NCI-H1930 (cell line): Measurements from ENCODE around the gene FXYD6.
"Not testable (repeated sequence)": the region's sequence is repeated elsewhere in the genome, so short reads cannot be mapped to it uniquely, and the experiment has no call there.

ENCODE experiments used
- DNase-seq, 2 experiments: peaks; one replicate each; lab custom pipeline; 2025; lab: John Stamatoyannopoulos, UW

The FXYD6 gene

DNA sequence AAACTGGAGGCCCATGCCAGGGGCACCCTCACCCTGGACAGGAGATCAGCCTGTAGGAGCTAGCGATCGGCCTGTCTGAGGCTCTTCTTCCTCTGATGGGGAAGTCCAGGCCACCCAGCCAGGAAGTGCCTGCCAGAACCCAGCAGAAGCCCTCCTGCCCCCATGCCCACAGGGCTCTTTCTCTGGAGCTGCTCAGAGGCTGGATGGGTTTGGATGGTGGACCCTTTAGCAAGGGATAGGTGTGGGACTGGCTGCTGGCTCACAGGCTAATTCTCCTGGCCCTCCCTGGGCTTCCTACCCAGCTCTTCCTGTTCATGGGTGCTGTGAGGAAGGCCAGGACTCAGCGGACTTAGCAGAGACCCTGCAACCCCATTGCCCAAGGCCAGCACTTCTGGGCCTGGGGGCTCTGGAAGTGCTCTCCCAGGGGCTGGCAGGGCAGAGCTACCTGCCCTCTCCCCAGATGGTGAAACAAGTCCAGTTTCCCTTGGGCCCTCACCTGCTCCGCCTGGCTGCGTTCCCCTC lies 59.6 kb downstream of the FXYD6 start:
- no peak for DNase-seq

DNA sequence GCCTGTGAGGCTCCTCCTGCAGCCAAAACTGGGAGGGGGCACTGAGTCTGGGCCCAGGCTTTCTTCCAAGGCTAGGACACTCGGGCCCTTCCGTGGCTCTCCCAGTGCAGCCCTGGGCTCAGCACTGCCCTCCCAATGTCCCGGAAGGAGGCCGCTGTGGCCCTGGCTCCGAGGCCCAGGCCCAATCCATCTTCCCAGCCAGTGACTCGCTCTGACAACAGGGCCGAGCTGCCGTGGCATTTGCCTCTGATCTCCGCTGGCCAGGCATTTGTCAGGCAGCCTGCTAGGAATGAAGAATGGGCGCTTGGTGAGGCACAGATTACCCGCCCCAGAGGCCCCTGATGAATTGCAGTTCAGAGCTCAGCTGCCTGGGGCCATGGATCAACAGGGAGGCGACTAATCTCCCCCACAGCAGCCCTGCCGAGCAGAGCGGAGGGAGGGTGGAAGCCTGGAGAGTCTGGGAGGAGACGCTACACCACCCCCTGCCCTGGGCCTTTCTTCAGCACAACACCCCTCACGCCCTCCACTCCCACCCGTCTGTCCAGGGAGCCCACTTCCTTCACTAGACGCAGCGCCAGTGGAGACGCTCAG lies 60.2 kb downstream of the FXYD6 start:
- no peak for DNase-seq

DNA sequence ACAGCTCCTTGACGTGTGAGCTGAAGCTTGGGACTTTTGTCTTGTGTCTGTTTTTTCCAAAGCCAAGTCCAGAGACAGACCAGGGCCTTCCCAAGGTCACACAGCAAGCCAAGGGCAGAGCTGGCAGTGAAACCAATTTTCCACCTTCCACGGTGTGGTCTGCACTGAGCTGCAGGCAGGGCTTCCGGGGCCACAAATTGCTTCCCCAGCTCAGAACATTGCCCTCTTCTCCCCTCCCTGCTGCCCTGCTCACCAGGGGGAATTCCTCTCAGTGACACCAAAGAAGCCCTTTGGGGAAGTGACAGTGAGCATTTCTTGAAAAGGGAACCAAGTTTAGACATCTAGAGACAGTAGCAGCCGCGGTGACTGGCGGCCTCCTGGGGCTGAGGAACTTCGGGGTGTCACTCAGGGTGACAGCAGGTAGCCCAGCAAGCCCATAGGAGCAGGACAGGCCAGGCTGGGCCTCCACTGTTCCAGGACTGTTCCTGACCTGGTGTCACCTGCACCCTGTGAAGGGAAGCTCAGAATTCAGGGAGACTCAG lies 61.1 kb downstream of the FXYD6 start:
- no peak for DNase-seq

DNA sequence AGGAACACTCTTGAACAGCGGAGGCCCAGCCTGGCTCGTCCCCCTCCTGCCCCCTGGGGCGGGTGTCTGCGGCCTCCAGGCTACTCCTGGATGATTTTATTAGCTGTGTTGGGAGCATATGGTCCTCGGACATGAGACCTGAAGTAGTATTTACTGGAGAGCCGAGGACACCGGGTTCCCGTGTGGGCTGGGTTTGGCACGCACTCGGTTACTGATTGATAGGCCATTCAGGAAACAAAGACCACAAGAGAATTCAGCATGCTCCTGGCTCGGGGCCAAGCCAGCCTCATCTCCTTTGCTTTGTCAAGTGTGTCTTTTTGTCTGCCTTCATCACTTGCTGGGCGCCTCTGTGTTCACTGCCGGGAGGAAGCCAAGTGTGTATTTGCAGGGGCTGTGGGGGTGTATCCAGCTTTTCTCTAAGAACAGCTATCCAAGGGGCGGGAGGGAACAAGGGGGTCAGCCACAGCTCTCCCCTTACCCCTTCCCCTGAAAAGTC lies 61.6 kb downstream of the FXYD6 start:
- no peak for DNase-seq

DNA sequence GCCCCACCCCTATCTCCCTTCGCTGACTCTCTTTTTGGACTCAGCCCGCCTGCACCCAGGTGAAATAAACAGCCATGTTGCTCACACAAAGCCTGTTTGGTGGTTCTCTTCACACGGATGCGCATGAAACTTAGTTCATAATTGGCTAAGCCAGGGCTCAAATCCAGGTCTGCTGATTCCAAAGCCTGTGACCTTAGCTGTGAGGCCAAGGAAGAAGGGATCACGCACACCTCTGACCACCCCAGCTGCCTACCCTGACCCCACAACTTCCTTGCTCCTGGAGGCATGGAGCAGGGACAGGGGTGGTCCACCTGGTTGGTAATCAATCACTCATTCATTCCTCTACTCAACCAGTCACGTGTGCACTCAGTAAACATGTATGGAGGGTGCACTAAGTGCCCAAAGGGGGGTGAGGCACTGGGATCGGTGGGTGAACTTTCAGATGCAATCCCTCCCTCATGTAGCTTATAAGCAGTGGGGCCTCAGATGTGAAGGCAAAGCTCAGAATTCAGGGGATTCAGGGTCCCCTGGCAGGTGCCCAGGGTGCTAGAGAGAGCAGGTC lies 62.2 kb downstream of the FXYD6 start:
- DNase-seq: no peak

DNA sequence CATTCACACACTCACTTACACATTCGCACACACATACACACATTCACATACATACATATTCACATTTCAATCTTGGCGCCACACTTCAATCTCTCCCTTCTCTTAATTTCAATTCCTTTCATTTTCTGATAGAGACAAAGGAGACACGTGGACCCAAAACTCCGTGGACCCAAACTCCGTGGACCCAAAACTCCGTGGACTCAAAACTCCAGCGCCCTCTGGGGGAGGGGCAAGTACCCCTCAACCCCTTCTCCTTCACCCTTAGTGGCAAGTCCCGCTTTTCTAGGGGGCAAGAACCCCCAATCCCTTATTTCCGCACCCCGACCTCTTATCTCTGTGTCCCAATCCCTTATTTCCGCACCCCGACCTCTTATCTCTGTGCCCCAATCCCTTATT lies 66.4 kb downstream of the FXYD6 start:
- DNase-seq: not testable (repeated sequence)

DNA sequence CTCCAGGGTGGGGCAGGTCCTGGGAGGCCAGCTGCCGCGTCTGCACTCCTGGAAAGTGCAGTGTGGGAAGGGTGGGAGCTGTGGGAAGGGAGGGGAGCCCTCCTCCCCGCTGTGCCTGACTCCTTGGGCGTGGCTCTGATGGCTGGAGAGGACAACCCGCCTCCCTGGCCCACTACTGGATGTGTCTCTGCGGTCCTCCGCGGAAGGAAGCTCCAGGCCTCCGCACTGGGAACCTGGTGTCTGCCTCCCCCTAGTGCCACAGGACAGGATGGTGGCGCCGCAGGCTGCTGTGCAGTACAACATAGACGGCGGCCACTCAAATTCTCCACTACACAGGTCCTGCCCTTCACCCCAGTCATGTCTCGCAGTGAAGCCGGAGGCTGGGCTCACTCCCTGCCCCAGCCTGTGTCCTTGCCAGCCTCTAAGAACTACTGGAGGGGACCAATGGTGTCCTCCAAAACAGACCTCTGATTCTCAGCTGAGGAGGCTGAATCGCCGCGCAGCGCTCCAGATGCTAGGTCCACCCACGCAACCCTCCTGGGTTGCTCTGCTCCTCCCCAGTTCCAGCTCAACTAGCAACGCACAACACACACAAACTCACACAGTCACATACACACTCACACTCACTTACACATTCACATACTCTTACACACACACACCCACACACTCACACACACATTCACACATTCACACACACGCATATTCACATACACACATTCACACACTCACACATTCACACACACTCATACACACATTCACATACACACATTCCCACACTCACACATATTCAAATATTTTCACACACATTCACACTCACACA lies 67.0 kb downstream of the FXYD6 start:
- DNase-seq: peak; percentile 35 to 67

DNA sequence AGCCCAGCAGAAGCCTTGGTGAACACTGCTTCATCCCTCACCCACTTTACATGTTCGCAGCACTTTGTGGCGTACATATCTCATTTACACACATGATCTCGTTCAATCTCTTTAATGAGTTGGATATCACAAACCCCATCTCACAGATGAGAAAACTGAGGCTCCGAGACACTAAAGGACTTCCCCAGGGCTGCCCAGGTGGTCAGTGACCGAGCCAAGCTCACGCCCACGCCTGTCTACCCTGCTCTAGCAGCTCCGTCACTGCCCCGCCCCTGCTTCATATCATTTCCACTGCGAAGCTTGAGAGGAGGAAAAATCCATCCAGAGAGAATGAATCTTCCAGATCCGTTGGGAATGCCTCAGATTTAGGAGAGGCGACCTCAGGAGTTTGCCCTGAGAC lies 67.7 kb downstream of the FXYD6 start:
- no peak for DNase-seq

DNA sequence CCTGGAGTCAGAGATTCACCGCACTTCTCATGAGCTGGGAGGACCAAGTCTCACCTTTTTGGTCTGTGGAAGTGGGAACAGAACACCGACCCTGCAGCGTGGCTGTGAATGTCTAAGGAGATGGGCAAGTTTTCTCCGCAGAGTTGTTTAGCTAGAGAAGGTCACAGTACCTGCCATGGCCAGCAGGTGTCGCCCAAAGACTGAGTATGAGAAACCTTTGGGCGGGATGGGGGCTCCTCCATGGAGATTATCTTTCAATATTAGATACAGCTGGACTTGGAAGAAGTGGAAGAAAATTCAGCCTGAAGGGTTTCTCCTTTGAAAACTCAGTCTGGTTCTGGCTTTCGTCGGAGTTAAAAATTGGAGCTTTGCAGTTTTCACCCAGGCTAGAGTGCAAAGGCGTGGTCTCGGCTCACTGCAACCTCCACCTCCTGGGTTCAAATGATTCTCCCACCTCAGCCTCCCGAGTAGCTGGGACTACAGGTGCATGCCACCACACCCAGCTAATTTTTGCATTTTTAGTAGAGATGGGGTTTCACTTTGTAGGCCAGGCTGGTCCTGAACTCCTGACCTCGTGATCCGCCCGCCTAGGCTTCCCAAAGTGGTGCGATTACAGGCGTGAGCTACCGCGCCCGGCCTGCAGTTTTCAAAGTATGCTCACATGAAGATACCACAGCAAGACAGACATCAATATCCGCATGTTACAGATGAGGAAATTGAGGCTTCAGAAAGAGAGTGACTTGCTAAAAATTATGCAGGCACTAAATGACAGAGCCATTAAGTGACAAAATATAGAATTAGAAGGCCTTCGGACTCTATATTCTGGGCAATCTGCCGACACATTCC lies 68.8 kb downstream of the FXYD6 start:
- peak in 1 of 2 experiments; percentile 33 for DNase-seq

DNA sequence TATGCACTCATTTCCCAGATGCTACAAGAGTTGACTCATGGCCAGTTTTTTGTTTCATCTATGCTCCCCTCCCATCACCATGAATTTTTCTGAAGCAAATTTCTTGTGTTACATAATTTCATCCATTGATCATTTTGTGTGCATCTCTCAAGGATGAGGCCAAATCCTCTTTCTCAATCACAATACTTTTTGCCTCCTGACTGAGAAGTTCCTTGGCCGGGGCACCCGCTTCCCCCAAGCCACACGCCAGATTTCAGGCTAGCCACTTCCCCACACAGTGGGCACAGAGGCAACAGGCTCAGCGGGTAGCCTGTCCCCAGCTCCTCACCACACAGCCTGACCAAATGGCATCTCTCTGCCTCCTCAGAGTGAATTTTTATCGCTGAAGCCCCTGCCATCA lies 69.6 kb downstream of the FXYD6 start:
- no peak for DNase-seq

DNA sequence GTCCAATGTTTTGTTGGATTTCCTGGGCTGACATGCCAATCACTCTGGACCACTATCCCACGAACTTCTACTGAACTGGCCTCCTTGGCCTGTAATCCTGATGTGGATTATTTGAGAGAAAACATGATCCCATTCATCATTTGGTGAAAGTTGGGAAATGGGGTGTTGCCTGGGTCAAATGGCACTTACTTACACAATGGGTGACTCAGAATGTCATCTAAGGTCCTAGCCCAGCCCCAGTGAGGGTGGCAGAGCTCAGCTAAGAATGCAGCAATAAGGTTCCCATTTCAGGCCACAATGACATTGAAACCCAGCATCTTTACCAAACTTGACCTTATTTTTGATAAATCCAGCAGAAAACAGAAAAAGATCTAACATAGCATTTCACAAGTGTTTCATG lies 71.4 kb downstream of the FXYD6 start:
- DNase-seq: no peak

DNA sequence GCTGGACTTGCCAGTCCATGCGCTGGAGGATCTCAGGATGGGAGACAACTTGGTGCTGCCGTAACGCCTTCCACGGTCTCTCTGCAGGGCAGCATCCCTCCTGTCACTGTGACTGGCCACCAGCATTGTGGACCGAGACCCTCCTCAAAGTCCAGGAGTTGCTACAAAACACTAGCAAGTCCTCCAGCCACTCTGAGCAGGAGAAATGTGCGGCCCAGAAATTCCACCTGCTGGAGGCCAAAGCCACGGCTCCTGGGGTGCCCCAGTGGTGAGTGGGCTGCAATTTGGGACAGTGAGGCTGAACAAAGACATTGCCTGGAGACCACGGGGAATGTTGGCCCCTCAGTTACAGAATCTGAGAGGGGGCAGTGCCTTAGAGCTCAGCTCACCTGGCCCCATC lies 72.6 kb downstream of the FXYD6 start:
- no peak for DNase-seq

DNA sequence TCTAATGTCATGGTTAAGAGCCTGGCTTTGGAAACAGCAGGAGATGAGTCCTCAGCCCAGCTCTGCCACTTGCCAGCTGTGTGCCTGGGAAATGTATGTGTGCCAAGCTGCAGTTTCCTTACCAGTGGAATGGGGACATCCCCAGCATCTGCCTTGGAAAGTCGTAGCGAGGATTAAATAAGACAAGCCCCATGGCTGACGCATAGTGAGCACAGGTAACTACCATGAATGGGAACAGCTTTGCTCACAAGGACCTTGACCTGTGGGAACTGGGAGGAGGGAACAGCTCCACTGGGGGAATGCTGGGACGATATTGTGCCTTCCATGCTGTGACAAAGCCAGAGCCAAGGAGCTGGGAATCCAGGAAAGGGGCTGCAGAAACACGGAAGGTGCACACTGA lies 76.8 kb downstream of the FXYD6 start:
- DNase-seq: no peak

DNA sequence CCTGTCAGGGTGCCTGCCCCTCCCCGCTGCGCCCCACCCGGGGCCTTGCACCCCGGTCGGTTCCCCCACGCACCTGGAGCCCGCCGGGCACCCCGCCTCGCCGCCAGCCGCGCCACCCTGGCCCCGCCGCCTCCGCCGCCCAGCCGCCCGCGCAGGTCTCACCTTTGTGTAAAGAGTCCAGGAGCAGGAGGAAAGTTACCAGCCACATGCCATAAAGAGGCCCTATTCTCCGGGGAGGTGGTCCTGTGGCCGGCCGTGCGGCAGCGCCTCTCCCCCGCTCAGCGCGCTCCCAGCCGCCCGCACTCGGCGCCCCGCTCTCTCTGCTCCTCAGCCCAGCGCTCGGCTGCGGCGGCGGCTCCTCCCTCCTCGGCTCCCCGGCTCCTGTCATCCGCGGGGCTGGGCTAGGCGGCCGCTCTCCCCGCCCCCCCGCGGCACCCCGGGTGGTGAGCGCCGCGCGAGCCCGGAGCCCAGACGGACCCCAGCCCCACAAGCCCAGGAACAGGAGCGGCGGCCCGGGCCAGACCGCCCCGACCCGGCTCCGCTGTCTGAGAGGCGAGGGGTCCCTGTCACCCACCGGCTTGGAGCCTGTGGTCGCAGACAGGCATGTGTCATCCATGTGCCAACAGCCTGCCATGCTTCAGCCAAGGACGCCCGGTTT lies 79.5 kb downstream of the FXYD6 start, which contains the start of gene DSCAML1:
Gene DSCAML1, minus strand, starts transcription at position 345 of the 658 bp plus-strand sequence. Its CDS starts 137 bp downstream, at position 208.
- DNase-seq: no peak

DNA sequence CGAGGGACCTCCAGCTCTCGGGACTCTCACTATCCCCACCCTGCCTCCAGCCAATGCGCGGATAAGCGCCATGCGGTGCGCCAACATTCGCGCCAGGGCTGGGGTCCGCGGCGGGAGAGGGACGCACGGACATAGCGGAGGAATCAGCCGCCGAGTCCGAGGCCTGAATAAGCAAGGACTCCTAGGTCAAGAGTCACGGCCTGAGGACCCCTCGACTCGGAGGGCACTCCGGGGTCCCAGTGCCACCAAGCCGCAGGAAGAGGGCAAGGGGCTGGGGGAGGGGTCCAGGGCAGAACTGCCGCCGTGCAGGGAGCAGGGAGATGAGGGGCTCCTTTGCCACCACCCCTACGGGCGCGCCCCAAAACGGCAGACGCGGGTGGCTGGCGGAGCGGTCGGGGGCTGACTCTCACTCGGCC lies 80.0 kb downstream of the FXYD6 start:
- DNase-seq: no peak

DNA sequence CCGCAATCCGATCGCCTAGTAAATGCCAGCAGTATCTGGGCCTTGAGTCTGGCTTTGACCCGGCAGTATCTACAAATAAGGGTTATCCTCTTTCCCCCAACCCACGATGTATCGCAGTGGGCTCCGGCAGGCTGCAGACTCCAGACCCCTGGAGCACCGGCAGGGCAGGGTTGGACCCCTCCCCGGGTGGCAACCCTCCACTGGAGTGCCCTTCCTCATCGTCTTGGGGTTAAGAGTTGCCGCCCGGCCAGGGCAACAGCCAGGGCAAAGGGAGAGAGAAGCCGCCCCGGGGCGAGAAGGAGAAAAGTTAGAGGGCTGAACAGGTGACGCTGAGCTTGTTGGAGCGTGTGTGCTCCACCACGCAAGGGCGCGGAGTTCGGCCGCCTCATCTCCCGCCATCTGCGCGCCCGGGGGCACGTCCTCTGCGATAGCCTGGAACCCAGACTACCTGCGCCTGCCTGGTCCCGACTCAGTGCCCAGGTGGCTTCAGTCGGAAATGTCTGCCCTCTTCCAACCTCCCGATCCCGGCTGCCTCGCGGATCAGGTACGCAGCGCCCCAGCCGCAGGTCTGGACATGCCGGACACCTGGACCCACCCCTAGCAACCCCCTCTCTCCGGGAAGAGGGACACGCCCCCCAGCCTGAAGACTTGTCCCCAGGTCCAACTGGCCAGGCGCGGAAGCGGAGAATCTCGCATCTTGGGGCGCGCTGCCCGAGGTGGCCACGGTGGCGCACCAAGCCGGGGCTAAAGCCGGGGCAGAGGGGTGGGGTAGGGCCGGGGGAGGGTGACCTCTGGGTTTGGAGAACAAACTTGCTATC lies 80.6 kb downstream of the FXYD6 start:
- DNase-seq: no peak

DNA sequence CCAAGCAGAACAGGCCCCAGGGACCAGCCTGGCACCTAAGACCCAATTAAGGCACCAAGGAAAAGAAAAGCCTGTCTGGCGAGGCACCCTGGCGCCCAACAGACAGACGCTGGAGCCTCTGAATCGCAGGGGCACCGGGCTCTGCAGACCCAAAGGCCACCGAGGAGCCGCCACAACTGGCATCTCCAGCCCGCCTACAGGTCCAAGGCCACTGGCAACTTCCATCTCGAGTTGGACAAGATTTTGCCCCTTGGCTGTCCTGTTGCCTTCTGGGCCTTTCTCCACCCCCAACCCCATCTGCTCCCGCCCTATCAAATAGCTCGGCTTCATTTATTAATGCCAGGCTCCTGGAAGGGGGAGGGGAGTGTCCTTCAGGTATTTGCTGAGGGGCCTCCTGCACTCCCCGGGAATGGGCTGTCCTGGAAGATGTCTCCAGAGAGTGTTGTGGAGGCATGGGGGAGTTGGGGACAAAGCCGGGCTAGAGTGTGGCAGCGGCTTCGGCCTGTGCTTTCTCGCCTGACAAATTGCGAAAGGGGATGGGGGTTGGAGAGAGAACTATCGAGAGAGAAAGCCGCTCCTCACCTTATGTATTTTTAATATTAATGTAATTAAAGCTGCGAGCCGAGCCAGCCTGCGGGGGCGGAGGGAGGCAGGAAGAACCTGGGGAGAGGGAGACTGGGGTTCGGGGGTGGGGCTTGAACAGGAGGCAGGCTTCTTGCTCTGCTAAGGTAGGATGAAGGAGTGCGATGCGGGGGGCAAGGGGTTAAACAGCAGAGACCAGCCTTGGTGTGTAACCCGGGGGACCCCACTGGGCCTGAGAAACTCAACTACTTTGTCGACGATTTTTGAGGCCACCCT lies 81.5 kb downstream of the FXYD6 start:
- DNase-seq: no peak

DNA sequence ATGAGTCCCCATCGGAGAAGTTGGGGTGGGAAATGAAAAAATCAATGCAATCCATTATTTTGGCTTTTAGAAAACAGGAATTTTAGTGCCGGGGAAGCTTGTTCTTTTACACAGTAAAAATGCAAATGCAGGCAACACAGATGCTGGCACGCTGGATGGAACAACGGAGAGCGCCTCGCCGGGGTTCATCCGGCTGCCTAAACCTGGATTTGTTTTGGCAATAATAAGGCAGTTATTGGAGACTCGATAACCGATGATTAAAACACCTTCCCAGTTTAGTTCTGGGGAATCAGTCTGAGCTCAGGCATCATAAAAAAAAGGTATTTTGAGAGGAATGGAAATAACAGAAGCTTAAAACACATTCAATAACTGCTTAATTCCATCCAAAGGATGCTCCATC lies 82.3 kb downstream of the FXYD6 start:
- no peak for DNase-seq

DNA sequence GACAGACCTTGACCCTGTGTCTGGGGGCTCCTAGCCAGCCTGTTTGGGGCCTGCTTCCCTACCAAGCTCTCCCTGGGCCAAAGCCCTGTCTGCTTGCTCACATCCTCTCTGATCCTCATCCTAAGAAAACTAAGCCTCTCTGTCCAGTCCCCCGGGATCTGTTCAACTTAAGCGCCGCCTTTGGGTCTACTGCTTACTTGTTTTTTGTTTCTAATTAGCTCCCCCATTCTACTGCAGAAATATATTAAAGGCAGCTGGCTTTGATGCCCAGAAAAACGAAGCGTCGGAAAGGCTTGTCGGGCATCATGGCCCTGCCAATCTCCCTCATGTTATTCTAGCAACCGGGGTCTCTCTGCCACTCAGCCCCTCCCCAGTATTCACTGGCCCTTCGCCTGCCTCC lies 82.9 kb downstream of the FXYD6 start:
- no peak for DNase-seq
